ENCODE measurements around the gene INF2.
A peak's percentile ranks its signal among the peaks of the same experiment; 100 is the strongest.

Gene INF2

DNA sequence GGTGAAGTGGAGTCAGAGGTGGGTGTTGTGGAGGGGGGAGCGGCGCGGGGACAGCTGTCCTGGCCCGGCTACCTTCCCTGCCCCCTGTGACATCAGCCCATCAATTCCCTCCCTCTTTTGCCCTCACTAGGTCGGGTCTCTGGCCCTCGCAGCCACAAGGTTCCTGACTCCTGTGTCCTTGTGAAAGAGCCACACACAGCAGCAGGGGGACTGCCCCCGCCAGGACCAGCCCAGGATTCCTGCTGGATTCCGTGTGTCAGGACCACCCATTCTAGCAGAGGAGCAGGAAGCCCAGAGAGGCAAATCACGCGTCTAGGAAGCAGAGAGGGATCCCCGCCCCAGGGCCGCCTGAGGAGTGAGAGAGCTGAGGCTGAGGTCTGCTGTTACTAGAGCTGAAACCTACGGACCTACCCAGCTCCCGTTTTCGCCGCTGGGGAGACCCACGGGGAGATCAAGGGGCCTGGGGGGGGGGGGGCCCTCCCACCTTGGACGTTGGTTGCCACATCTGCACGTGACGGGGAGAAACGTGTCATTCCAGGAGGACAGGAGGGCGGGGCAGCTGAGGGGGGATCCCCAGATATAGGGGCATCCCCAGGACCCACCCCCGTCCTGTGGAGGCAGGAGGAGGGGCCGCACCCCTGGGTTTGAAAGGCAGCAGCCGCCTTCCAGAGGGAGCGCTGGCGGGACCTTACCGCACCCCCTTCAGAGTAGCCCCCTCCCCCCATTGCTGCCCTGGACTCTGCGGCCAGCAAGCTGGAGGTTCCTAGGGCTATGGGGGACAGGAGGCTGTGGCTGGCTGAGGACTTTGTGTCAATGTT is 12.5 kb upstream of the INF2 start:
- no peak for DNase-seq (ENCODE audit: low read depth in 2 of 2)

DNA sequence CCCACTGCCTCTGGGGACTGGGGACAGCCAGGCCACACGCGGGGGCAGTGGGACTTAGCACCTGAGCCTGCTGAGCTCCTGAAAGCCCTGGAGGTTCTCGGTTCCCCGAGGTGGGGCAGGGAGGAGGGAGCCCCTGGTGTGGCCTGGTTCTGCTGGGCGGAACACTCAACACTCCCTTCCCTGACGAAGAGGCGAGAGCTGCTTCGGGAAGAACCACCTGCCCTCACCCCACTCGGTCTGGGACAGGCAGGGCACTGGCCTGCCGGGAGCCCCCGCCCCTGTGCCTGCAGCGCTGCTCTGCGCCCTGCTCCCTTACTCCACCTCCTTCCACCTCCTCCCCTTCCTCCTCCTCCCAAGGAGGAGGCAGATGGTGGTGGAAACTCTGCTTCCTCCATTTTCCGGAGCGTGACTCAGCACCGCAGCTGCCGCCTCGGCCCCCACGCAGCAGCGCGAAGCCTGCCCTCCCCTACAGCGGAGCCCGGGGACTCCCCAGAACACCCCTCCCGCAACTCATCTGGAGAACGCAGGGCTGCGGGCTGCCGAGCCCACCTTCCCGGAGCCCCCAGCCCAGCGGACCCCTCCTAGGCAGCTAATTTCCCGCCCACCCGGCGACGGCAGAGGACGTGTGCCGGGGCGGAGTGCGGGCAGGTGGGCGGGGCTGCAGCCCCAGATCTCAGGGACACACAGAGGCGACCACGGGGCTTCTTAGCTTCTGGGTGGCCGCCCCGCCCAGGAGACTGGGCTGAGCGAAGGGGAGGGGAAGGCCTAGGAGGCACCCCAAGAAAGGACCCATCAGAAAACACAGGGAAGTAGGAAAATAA is 11.7 kb upstream of the INF2 start:
- DNase-seq (ENCODE audit: low read depth in 2 of 2) = peak; percentile 47 to 49

DNA sequence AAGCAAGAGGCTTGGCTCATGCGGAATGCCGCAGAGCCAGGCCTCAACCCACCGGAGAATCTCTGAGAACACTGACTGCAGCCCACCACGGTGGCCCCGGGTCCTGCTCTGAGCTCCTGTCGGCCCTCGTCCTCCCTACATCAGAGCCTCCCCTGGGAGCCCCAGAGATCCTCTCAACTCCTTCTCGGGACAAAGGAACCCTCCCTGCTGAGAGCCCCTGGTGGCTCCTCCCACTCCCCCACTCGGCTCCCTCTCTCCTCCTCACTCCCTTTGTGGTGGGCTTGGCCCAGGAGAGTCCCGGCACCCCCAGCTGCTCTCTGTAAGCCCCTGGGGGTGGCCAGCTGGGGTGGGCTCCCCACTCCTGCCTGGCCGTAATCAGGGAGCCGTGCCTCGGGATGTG is 11.1 kb upstream of the INF2 start:
- DNase-seq (ENCODE audit: low read depth in 2 of 2) = no peak

- DNase-seq (ENCODE audit: low read depth in 2 of 2) = no peak
These were observed 10.3 kb upstream of the INF2 start for GRCh38 chr14:104678901-104679705.

GRCh38 chr14:104680056-104680805 is 9.2 kb upstream of the INF2 start:
- DNase-seq (ENCODE audit: low read depth in 2 of 2) = no peak

DNA sequence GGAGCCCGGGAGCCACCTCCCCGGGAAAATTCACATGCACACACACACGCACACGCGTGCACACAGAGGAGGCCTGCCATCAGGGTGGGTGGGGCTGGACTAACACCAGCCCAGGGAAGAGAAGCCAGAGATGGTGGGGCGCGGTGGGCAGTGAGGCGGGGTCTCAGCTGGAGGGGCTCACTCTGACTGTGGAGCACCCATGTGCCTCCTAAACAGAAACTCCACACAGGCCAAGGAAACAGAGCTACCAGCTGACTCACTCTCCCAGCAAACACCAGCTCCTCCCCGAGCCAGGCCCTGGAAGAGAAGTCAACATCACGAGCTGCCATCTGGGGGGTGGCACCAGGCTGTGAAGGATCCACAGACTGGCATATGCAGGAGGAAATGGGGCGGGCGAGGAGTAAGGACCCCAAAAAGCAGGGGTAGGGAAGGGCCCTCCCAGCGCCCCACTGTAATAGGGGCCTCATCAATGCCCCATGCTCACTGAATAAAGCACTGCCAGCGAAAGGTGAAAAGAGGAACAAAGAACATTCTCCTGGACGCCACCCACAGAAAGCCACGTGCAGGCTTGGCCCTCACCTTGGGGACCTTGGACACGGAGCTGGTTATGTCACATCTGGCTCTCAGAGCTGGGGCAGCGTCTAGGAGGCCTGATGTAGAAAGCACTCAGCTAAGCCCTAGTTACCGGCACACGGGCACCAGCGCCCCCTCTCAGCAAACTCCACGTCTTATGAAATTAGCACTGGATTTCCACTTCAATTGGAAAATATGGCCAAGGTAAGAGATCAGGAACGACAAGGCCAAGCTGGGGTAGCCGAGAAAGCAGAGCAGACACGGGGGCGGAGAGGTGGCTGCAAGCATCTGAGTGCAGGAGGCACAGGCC is 8.4 kb upstream of the INF2 start:
- no peak for DNase-seq (ENCODE audit: low read depth in 2 of 2)

GRCh38 chr14:104681689-104682074 is 7.7 kb upstream of the INF2 start:
- DNase-seq (ENCODE audit: low read depth in 2 of 2) = peak in 1 of 2 experiments; percentile 40

GRCh38 chr14:104682107-104682593 is 7.3 kb upstream of the INF2 start:
- DNase-seq (ENCODE audit: low read depth in 2 of 2) = no peak

GRCh38 chr14:104683653-104684448 is 5.6 kb upstream of the INF2 start:
- no peak for DNase-seq (ENCODE audit: low read depth in 2 of 2)

GRCh38 chr14:104684449-104684821 is 5.0 kb upstream of the INF2 start:
- DNase-seq (ENCODE audit: low read depth in 2 of 2) = no peak

DNA sequence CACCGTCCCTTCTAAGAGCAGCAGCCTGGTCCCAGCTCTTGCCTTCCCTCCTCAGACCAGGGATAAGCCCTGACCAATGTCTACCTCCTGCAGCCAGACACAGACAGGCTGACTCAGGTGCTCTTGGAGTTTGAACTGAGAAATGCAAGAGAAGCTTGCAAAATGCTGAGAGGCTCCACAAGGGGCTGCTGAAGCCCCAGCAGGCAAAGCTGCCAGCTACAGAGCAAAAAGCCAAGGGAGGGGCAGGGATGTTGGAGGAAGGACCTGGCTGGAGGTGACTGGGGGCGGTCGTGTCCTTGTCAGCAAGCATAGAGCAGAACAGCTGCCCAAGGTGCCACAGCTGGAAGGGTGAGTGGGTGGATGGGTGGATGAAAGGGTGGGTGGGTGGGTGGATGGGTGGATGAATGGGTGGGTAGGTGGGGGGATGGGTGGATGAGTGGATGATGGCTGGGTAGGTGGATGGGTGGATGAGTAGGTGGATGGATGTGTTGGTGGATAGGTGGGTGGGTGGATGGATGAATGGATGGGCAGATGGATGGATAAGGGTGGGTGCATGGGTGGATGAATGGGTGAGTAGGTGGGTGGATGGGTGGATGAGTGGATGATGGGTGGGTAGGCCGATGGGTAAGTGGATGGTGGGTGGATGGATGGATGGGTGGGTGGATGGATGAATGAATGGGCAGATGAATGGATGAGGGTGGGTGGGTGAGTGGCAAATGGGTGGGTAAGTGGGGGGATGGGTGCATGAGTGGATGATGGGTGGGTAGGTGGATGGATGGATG is 4.0 kb upstream of the INF2 start:
- DNase-seq (ENCODE audit: low read depth in 2 of 2) = no peak

- DNase-seq (ENCODE audit: low read depth in 2 of 2) = no peak
These were observed 3.3 kb upstream of the INF2 start for GRCh38 chr14:104685998-104686610.

- no peak for DNase-seq (ENCODE audit: low read depth in 2 of 2)
These were observed 2.5 kb upstream of the INF2 start for GRCh38 chr14:104686624-104687517.

- no peak for DNase-seq (ENCODE audit: low read depth in 2 of 2)
These were observed 1.6 kb upstream of the INF2 start for GRCh38 chr14:104687601-104688504.

GRCh38 chr14:104688505-104689108 is 811 bp upstream of the INF2 start:
- no peak for DNase-seq (ENCODE audit: low read depth in 2 of 2)

All from fibroblast of skin of left biceps (primary cell).